ENCODE measurements around the gene GALNT8.
"Not testable (repeated sequence)": the region's sequence is repeated elsewhere in the genome, so short reads cannot be mapped to it uniquely, and the experiment has no call there.

The GALNT8 gene

DNA sequence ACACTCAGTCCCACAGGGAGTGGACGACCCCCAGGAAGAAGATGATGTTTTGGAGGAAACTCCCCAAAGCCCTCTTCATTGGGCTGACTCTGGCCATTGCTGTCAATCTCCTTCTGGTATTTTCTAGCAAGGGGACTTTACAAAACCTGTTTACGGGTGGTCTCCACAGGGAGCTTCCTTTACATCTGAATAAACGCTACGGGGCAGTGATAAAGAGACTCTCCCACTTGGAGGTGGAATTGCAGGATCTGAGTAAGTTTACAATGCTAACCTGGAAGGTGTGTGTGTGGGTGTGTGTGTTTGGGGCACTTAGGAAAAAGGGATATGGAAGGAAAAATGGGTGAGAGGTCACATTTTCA is 416 bp downstream of the GALNT8 start:
- H2AFZ ChIP-seq (ENCODE audit: low read depth, low read length), result no peak overlapping the region
- H3K27me3 ChIP-seq (ENCODE audit: insufficient read depth, low read length, poor library complexity), result peaks cover 4% of the 10 kb centered on the region
- no peaks in the 10 kb centered on the region for H3K79me2 ChIP-seq (ENCODE audit: insufficient read depth, low read length)
- H3K9me3 ChIP-seq (ENCODE audit: insufficient read depth, low read length, severe bottlenecking), result no peaks in the 10 kb centered on the region
- DNase-seq (no peak), ATAC-seq (ENCODE audit: insufficient read depth, low read depth) (no peak)
- no peak overlapping the region for H3K4me3 ChIP-seq (ENCODE audit: low read depth in 1 of 2, low read length in 2 of 2)
- H3K4me2 ChIP-seq (ENCODE audit: insufficient read depth, low read length), result no peak overlapping the region
- H3K27ac ChIP-seq (ENCODE audit: low read length), result no peak overlapping the region
- no peak for TF ChIP-seq EZH2 (IDR thresholded peaks at IDR 0.05; ENCODE audit: borderline replicate concordance, low read depth, low read length, severe bottlenecking)
- TF ChIP-seq, protein P1, sequence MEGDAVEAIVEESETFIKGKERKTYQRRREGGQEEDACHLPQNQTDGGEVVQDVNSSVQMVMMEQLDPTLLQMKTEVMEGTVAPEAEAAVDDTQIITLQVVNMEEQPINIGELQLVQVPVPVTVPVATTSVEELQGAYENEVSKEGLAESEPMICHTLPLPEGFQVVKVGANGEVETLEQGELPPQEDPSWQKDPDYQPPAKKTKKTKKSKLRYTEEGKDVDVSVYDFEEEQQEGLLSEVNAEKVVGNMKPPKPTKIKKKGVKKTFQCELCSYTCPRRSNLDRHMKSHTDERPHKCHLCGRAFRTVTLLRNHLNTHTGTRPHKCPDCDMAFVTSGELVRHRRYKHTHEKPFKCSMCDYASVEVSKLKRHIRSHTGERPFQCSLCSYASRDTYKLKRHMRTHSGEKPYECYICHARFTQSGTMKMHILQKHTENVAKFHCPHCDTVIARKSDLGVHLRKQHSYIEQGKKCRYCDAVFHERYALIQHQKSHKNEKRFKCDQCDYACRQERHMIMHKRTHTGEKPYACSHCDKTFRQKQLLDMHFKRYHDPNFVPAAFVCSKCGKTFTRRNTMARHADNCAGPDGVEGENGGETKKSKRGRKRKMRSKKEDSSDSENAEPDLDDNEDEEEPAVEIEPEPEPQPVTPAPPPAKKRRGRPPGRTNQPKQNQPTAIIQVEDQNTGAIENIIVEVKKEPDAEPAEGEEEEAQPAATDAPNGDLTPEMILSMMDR (IDR thresholded peaks at IDR 0.05; ENCODE audit: borderline replicate concordance, extremely low read depth, low read length, poor library complexity, severe bottlenecking), result no peak
- no peaks in the 10 kb centered on the region for H3K36me3 ChIP-seq (ENCODE audit: insufficient read depth, low read length)
- no peaks in the 10 kb centered on the region; the same call in 1 of the 2 replicates for H4K20me1 ChIP-seq (ENCODE audit: insufficient read depth, low read length)
- no peak overlapping the region for H3K9ac ChIP-seq (ENCODE audit: low read depth, low read length)
- no peaks in the 10 kb centered on the region for H3K4me1 ChIP-seq (ENCODE audit: insufficient read depth, low read length)

DNA sequence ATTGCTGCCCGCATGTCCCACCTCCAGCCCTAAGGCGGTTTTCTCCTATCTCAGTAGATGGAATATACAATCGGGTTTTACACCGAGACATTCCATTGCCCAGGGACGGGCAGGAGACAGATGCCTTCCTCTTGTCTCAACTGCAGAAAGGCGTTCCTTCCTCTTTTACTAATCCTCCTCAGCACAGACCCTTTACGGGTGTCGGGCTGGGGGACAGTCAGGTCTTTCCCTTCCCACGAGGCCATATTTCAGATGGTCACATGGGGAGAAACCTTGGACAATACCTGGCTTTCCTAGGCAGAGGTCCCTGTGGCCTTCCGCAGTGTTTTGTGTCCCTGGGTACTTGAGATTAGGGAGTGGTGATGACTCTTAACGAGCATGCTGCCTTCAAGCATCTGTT is 1.4 kb downstream of the GALNT8 start:
- not testable (repeated sequence) for H3K9ac ChIP-seq (ENCODE audit: low read depth, low read length); H3K4me1 ChIP-seq (ENCODE audit: insufficient read depth, low read length); H3K9me3 ChIP-seq (ENCODE audit: insufficient read depth, low read length, severe bottlenecking); DNase-seq; H3K36me3 ChIP-seq (ENCODE audit: insufficient read depth, low read length); H2AFZ ChIP-seq (ENCODE audit: low read depth, low read length); H3K27me3 ChIP-seq (ENCODE audit: insufficient read depth, low read length, poor library complexity); H3K79me2 ChIP-seq (ENCODE audit: insufficient read depth, low read length); ATAC-seq (ENCODE audit: insufficient read depth, low read depth); H3K4me3 ChIP-seq (ENCODE audit: low read depth in 1 of 2, low read length in 2 of 2); H3K4me2 ChIP-seq (ENCODE audit: insufficient read depth, low read length); H4K20me1 ChIP-seq (ENCODE audit: insufficient read depth, low read length); H3K27ac ChIP-seq (ENCODE audit: low read length)

DNA sequence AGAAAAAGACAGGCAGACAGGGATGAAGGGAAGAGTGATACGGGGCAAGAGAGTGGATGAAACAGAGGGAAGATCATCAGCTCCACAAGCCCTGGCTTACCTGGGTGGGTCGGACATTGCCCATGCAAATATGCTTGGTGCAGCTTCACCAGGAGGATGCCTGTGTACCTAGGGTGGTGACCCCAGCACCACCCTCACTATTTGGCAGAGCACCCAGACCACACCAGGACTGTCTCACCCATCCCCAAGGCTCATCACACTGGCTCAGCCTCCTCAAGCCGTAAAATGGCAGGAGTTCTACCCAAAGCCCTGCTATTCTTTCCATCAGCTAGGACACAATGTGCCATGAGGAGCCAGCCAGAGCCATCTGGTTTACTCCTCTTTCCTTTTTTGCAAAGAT is 3.0 kb downstream of the GALNT8 start:
- ATAC-seq (ENCODE audit: insufficient read depth, low read depth), result no peak
- no peak overlapping the region for H3K4me3 ChIP-seq (ENCODE audit: low read depth in 1 of 2, low read length in 2 of 2)
- peaks cover 4% of the 10 kb centered on the region for H3K27me3 ChIP-seq (ENCODE audit: insufficient read depth, low read length, poor library complexity)

DNA sequence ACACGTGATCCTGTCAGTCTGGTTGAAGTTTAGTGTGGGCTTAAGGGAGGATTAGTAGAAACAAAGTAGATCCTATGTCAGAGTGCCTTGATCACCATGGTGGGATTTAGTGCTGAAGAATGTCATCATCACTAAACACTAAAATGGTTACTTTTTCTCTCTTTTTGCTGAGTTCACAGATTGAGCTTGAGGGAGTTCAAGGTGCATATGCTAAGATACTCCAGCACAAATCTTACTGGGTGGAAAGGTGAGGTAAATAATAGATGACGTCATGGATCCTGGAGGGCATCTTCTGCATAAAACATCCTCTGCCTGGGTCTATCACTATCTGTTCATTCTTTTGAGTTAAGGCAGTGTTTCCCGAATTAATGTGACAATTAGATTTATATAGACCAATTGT is 4.9 kb downstream of the GALNT8 start:
- Histone ChIP-seq H4K20me1 (ENCODE audit: insufficient read depth, low read length) (no peaks in the 10 kb centered on the region; the same call in 1 of the 2 replicates), H3K4me3 (ENCODE audit: low read depth in 1 of 2, low read length in 2 of 2) (no peak overlapping the region), H3K9me3 (ENCODE audit: insufficient read depth, low read length, severe bottlenecking) (no peaks in the 10 kb centered on the region), H3K27ac (ENCODE audit: low read length) (no peak overlapping the region), H3K9ac (ENCODE audit: low read depth, low read length) (no peak overlapping the region), H3K79me2 (ENCODE audit: insufficient read depth, low read length) (no peaks in the 10 kb centered on the region), H2AFZ (ENCODE audit: low read depth, low read length) (no peak overlapping the region), H3K36me3 (ENCODE audit: insufficient read depth, low read length) (no peaks in the 10 kb centered on the region), H3K4me1 (ENCODE audit: insufficient read depth, low read length) (no peaks in the 10 kb centered on the region), H3K4me2 (ENCODE audit: insufficient read depth, low read length) (no peak overlapping the region), H3K27me3 (ENCODE audit: insufficient read depth, low read length, poor library complexity) (peaks cover 8% of the 10 kb centered on the region)
- ATAC-seq (ENCODE audit: insufficient read depth, low read depth), result no peak
- no peak for DNase-seq
- no peak for TF ChIP-seq EZH2 (IDR thresholded peaks at IDR 0.05; ENCODE audit: borderline replicate concordance, low read depth, low read length, severe bottlenecking)
- TF ChIP-seq, protein P1 (IDR thresholded peaks at IDR 0.05; ENCODE audit: borderline replicate concordance, extremely low read depth, low read length, poor library complexity, severe bottlenecking), result no peak

More for the DNA sequence above, 3.0 kb downstream of the GALNT8 start:
- DNase-seq, result no peak
- Histone ChIP-seq H2AFZ (ENCODE audit: low read depth, low read length) (no peak overlapping the region), H3K36me3 (ENCODE audit: insufficient read depth, low read length) (no peaks in the 10 kb centered on the region), H3K4me1 (ENCODE audit: insufficient read depth, low read length) (no peaks in the 10 kb centered on the region), H3K27ac (ENCODE audit: low read length) (no peak overlapping the region), H3K9ac (ENCODE audit: low read depth, low read length) (no peak overlapping the region), H3K79me2 (ENCODE audit: insufficient read depth, low read length) (no peaks in the 10 kb centered on the region), H3K9me3 (ENCODE audit: insufficient read depth, low read length, severe bottlenecking) (no peaks in the 10 kb centered on the region), H4K20me1 (ENCODE audit: insufficient read depth, low read length) (no peaks in the 10 kb centered on the region; the same call in 1 of the 2 replicates), H3K4me2 (ENCODE audit: insufficient read depth, low read length) (no peak overlapping the region)
- TF ChIP-seq, protein P1 (IDR thresholded peaks at IDR 0.05; ENCODE audit: borderline replicate concordance, extremely low read depth, low read length, poor library complexity, severe bottlenecking), result no peak
- TF ChIP-seq EZH2 (IDR thresholded peaks at IDR 0.05; ENCODE audit: borderline replicate concordance, low read depth, low read length, severe bottlenecking), result no peak

Measured in DND-41 (cell line).